ENCODE results near the gene RGMB.

RGMB gene

DNA sequence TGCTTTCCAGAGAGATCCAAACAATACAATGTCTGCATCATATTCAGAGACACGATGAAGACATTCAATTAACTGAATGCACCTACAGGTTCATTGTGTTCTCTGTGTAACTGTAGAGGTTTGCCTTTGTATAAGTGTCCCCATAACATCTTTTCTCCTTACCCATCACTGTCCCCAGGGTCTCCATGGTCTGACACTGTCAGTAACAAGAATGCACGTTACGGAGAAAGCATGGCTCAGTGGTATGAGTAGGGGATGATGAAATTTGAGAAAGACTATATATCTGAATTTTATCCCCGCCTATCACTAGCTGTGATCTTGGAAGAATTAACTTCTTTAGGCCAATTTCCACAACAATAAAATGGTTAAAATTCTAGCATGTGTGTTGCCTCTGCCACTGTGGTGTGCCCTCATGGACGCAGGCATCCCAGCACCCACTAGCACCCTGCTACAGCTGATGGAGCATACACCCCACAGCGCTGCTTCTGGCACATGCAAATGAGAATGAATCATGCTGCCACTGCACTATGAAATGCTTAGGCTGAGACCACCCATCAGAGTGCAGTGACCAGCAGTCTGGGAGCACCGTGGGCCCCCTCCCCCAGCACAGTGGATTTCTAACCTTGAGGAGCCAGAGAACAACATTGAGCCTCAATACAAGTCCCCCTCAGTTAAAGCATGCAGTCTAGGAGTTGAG, 54.3 kb downstream of the RGMB start:
- DNase-seq (ENCODE audit: low read depth in 2 of 2) = no peak

DNA sequence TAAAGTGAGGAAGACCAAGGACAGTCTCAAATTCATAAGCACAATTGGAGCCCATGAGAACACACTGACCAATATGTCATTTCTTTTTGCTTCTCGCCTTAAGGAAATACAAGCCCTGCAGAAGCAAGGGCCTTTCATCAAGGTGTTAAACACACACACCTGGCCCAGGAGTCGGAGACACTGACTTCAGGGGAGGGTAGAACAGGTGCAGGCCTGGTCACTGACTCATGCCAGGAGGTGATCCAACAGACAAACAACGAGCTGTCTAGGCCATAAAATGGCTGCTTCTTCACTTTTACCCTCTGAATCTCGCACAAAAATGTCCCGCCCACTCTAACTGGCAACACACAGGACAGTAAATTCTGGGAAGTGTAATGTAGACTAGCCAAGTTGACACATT, 62.7 kb downstream of the RGMB start:
- no peak for DNase-seq (ENCODE audit: low read depth in 2 of 2)

DNA sequence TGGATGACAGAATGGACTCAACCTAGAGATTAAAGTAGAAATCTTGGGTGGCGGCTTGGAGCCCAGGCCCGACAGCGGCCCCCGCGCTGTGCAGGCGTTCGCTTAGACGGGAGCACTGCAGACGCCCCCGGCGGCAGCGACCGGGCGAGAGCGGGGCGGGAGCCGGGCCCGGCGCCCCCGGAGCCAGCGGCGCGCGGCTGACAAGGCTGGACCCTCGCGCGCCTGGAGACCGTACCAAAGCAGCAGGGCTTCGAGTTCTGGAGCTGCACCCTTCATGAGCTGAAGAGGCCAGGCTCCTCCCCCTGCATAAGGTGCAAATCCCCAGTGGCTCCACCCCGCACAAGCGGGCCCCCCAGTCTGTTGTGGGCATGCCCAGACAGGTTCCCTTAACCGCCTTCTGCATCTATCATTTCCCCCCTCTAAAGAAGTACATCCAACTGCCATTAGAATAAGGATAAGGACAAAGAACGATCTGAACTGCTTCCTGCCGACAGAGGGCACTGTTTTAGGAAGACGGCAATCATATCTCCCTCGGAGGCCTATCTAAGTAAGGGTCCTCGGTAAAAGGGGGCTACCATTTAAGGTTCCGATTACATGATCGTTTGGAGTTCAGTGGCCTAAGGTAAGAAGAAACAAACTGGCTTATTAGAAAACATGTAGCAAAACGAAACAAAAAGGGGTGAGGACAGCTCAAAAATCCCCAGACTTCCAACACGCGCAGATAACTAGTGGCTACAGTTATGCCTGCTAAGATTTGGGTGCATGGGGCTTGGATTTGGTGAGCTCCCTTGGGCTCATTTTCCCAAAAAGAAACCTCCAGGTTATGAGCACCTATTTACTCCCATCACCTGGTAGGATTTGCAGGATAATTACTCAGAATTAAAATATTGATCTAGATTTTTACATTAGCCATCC, 66.3 kb downstream of the RGMB start:
- DNase-seq (ENCODE audit: low read depth in 2 of 2) = no peak

DNA sequence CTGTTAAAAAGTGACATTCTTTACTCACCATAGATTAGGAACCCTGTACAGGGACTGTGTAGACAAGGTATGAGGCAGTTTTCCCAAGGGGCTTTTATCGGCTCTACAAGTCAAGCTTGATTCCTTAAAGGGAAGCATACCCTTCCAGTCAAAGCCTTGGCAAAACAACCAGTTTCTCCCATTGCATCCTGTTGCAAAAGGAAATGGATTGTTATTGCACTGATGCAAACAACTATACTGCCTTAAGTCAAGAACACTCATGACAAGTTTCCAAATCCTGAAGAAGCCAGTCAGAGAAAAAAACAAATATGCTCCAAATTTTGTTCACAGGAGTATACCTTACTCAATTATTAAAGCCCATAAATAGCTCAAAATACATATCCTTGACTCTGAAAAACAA, 67.5 kb downstream of the RGMB start:
- DNase-seq (ENCODE audit: low read depth in 2 of 2) = no peak

DNA sequence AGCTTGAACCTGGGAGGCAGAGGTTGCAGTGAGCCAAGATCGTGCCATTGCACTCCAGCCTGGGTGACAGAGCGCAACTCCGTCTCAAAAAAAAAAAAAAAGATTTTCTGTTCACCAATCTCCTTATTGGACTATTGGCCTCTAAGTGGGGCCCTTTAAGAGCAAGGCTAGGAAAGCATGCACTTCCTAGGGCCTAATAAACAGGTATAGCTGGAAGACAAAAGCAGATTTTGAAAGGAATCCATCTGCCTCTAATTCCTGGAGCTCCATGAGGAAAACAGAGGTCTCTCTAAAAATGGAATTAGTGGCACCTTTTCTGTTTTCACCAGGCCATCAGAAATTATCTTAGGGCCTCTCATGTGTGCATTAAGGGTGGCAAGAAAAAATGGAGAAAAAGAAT, 70.0 kb downstream of the RGMB start:
- DNase-seq (ENCODE audit: low read depth in 2 of 2) = no peak

DNA sequence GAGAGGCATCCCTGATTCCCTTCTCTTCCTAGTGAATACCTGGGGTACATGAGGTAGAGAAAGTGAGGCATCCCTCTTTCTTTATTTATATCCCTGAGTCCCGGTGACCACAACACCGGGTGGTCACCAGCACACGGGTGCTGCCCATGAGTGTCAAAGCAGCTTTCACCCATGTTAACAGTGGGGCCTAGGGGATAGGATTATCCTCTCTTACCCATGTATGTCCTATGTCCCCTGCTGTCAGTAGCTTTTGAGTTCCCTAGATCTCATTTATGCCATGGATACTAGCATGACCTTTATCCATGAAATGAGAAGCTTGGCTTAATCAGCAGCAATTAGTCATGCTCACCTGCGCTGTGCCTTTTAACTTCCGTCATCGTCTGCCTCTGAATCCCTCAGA, 71.4 kb downstream of the RGMB start:
- no peak for DNase-seq (ENCODE audit: low read depth in 2 of 2)

DNA sequence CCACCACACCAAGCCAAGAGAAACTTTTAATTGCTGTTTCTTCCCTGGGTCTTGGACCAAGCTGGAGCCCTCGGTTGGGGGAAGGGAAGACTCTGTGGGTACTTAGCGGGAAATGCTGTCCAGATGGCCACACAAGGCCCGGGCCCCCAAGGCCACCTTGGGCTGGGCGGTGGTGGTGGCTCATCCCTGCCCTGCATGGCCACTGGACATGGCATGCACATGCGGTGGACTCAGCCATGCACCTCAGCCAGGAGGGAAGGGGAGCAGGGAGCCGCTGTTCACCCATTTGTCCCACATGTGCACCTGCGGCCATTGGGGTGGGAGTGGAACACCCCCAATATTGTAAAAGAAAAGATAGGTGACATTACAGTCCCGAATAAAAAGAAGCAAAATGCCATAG, 72.4 kb downstream of the RGMB start:
- DNase-seq (ENCODE audit: low read depth in 2 of 2) = no peak

All from activated CD4-positive, alpha-beta T cell treated with anti-CD3 and anti-CD28 coated beads for 24 hours (primary cell).